T-helper 1 cell (primary cell): Measurements from ENCODE around the gene NKAPD1.
"Not testable (repeated sequence)": the region's sequence is repeated elsewhere in the genome, so short reads cannot be mapped to it uniquely, and the experiment has no call there.

Source experiments
- DNase-seq, 5 donors: peaks; one replicate each; pipeline ENCODE4 v3.0.0-alpha.2; 2012 to 2020
- total RNA-seq, 4 donors: gene quantifications; one replicate each; lab custom pipeline; 2026; lab: John Stamatoyannopoulos, UW

NKAPD1 gene
- total RNA-seq: 21.3 to 29.5 (median 23.2) reads per million in 4 donors

GRCh38 chr11:112073941-112074811, at the start of gene NKAPD1, which contains the start of gene PIH1D2:
Gene NKAPD1, plus strand, starts transcription at chr11:112074299. Its CDS starts 1,276 bp downstream, at chr11:112075575.
Gene PIH1D2, minus strand, starts transcription at chr11:112074017. Its CDS starts 843 bp downstream, at chr11:112073174.
- peak; percentile 55 to 82 (median 69) for DNase-seq

DNA sequence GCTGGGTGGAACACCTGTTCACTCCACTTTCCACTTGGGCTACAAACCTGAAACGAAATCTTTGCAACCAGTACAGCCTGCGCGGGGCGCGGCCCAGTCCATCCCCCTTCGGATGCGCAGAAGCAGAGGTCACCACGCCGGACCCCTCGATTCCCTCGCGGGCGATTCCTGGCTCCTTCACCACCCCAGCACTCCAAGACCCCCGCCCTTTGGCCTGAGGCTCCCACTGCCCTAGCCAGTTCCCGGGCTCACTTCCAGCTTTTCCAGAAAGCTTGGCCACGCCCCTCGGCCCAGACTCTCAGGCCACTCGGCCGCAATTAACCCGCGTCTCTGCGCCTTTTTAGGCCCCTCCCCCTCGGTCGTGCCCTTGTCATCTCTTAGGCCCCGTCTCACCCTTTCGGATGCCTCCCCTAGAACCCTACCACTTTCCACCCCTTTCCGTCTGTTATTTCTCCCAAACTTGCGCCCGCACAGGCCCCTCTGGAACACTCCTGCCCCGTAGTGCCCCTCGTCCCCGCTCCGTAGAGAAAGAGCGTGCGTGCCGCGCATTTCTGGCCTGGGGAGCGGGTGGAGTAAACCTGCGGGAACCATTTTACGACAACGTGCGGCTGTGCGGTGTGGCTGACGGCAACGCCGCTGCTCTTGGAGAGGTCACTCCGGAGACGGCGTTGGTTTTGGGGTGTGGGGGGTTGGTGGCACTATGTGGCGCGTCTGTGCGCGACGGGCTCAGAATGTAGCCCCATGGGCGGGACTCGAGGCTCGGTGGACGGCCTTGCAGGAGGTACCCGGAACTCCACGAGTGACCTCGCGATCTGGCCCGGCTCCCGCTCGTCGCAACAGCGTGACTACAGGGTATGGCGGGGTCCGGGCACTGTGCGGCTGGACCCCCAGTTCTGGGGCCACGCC, 49.1 kb upstream of the NKAPD1 start, which contains the start of gene DLAT:
Gene DLAT (plus strand): TSS at position 636 of the 906 bp plus-strand sequence. CDS start 65 bp downstream, at position 701.
- peak; percentile 62 to 88 (median 75) for DNase-seq

- no peak for DNase-seq
Measured at GRCh38 chr11:112025707-112026106, 48.4 kb upstream of the NKAPD1 start.

DNA sequence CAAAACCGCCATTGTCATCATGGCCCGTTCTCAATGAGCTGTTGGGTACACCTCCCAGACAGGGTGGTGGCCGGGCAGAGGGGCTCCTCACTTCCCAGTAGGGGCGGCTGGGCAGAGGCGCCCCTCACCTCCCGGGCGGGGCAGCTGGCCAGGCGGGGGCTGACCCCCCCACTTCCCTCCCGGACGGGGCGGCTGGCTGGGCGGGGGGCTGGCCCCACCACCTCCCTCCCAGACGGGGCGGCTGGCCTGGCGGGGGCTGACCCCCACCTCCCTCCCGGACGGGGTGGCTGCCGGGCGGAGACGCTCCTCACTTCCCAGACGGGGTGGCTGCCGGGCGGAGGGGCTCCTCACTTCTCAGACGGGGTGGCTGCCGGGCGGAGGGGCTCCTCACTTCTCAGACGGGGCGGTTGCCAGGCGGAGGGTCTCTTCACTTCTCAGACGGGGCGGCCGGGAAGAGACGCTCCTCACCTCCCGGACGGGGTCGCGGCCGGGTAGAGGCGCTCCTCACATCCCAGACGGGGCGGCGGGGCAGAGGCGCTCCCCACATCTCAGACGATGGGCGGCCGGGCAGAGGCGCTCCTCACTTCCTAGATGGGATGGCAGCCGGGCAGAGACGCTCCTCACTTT, 47.2 kb upstream of the NKAPD1 start:
- not testable (repeated sequence) for DNase-seq

- no peak for DNase-seq
Measured at GRCh38 chr11:112029460-112029859, 44.6 kb upstream of the NKAPD1 start.

DNA sequence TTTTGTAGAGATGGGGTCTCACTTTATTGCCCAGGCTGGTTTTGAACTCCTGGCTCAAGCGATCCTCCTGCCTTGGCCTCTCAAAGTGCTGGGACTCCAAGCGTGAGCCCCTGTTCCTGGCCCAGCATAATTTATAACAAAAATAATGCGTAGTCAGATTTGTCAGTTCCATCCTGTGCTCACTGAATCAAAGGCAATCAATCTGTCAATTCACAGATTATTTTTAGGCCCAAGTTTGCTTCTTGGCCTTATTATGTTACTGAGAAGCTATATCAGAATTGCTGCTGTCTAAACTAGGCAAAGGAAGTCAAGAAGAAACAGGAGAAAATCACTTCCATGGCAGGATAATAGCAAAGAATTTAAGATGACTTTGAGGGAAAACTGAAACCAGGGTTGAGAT, 40.2 kb upstream of the NKAPD1 start:
- DNase-seq: no peak

DNA sequence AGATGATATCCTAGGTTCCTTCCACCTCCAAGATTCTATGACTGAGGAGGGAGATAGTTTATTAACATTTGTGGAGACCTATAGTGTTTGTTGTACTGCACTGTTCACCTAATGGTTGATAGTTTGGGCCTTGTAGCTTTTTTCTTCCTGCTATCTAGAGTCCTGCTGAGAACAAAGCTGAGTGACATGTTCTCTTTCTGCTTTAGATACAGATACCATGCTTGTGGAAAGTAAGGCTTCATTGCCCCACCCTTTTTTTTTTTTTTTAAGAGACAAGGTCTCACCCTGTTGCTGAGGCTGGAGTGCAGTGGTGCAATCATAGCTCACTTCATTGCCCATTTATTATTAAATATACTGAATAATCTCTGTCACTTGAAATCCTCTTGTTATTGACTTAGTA, 36.6 kb upstream of the NKAPD1 start:
- no peak for DNase-seq

- DNase-seq: no peak
Measured at GRCh38 chr11:112042161-112042960, 31.7 kb upstream of the NKAPD1 start.

- no peak for DNase-seq
Measured at GRCh38 chr11:112042961-112043304, 31.2 kb upstream of the NKAPD1 start.

- no peak for DNase-seq
Measured at GRCh38 chr11:112044961-112045360, 29.1 kb upstream of the NKAPD1 start.

- DNase-seq: not testable (repeated sequence)
Measured at GRCh38 chr11:112046647-112047046, 27.5 kb upstream of the NKAPD1 start.

DNA sequence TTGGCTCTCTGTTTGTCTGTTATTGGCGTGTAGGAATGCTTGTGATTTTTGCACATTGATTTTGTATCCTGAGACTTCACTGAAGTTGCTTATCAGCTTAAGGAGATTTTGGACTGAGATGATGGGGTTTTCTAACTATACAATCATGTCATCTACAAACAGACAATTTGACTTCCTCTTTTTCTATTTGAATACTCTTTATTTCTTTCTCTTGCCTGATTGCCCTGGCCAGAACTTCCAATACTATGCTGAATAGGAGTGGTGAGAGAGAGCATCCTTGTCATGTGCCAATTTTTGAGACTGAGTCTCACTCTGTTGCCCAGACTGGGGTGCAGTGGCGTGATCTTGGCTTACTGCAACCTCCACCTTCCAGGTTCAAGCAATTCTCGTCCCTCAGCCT, 25.8 kb upstream of the NKAPD1 start:
- not testable (repeated sequence) for DNase-seq

- DNase-seq: no peak
Measured at GRCh38 chr11:112049777-112050176, 24.3 kb upstream of the NKAPD1 start.

DNA sequence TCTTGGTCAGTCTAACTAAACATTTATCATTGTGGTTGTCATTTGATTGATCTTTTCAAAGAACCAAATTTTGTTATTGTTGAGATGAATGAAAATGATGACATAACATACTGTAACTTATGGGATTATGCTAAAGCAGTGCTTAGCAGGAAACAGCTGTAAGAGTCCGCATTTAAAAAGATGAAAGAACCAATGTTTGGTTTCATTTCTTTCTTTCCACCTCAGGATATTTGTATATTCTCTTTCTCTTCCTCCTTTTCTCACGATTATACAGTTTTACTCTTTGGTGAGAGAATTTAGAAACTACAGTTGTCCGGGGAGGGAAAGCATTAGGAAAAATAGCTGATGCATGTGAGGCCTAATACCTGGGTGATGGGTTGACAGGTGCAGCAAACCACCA, 23.4 kb upstream of the NKAPD1 start:
- no peak for DNase-seq

GRCh38 chr11:112051768-112052167, 22.3 kb upstream of the NKAPD1 start:
- DNase-seq: no peak

GRCh38 chr11:112057170-112057569, 16.9 kb upstream of the NKAPD1 start:
- DNase-seq: peak in 1 of 5 donors; percentile 34

- DNase-seq: no peak
Measured at GRCh38 chr11:112058103-112058502, 16.0 kb upstream of the NKAPD1 start.

DNA sequence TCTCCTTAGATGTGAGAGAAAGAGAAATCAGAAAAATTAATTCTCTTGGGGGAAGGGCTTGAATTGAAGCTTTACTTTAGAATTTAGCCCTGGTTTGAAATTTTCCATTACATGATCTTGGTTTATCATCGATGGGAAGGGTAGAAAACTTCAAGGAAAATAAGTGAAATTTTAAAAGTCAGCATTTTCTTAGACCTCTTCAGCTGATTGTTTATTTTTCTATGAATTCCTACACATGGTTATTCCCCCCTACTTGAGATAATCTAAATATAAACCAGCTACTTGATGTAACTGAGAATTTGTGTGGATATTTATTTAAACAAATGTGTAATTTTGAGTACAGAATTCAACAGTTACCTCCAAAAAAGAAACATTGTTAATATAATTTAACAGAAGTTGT, 11.2 kb upstream of the NKAPD1 start:
- no peak for DNase-seq

- peak in 1 of 5 donors; percentile 50 for DNase-seq
Measured at GRCh38 chr11:112082729-112083128, 8.6 kb downstream of the NKAPD1 start.

GRCh38 chr11:112085822-112086421, 11.8 kb downstream of the NKAPD1 start:
- peak in 1 of 5 donors; percentile 50 for DNase-seq
